ENCODE measurements around the gene LMAN1L.
"Not testable (repeated sequence)": the region's sequence is repeated elsewhere in the genome, so short reads cannot be mapped to it uniquely, and the experiment has no call there.

Gene LMAN1L

DNA sequence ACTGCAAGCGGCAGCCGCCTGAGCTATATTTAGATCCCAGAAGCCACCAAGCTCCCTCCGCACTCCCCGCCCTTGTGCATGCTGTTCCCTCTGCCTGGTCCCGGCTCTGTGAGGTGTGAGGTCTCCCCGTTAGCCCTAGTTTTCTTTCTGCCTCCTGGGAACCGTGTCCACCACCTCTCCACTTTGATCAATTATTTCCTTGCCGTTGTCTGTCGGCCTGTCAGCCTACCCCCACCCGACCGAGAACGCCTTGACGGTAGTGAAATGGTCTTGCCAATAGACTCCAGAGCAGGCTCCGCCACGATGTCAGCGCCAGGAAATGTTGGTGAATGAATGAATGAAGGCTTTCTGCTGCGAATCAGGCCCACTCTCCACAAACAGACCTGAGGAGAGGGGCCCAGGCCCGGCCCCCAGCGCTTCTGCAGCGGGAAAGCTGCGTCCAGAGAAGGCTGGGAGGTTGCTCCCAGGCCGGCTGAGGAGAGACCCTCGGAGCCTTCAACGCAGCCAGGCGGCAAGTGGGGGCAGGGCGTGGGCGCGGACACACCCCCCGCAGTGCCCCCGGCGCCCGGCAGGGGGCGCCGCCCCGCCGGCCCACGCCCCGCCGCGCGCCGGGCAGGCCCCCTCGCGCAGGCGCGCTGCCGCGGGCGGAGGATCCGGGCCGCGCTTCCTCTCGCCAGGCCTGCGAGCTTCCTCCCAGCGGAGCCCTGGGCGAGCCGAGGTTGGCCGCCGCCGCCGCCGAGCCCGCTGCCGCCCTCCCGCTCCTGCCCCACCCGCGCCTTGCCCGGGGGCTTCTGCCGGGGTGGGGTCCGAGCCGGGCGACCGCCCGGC is 31.0 kb upstream of the LMAN1L start, which contains the start of gene CSK:
Gene CSK, plus strand, starts transcription at position 650 of the 828 bp plus-strand sequence. CDS start 16,218 bp downstream, outside the sequence.
- peak; percentile 74 for FAIRE-seq
- peak; percentile 79 for DNase-seq (ENCODE audit: insufficient read length, low spot score)
- TF ChIP-seq SPI1 (IDR thresholded peaks at IDR 0.05; ENCODE audit: low read depth, low read length) (0 out of 2 replicates have a peak, but pooled peaks have one; percentile 31), POLR2A (IDR thresholded peaks at IDR 0.05; ENCODE audit: low read depth, low read length) (no peak), POU2F2 (IDR thresholded peaks at IDR 0.05; ENCODE audit: low read depth, low read length) (peak; percentile 23), PAX5 (IDR thresholded peaks at IDR 0.05; ENCODE audit: insufficient read depth, low read length, severe bottlenecking) (peak; percentile 66), POLR2AphosphoS5 (IDR thresholded peaks at IDR 0.05; ENCODE audit: low read depth, low read length) (no peak; the same call in none of the 2 replicates), TAF1 (IDR thresholded peaks at IDR 0.05; ENCODE audit: low read depth, low read length) (no peak)

DNA sequence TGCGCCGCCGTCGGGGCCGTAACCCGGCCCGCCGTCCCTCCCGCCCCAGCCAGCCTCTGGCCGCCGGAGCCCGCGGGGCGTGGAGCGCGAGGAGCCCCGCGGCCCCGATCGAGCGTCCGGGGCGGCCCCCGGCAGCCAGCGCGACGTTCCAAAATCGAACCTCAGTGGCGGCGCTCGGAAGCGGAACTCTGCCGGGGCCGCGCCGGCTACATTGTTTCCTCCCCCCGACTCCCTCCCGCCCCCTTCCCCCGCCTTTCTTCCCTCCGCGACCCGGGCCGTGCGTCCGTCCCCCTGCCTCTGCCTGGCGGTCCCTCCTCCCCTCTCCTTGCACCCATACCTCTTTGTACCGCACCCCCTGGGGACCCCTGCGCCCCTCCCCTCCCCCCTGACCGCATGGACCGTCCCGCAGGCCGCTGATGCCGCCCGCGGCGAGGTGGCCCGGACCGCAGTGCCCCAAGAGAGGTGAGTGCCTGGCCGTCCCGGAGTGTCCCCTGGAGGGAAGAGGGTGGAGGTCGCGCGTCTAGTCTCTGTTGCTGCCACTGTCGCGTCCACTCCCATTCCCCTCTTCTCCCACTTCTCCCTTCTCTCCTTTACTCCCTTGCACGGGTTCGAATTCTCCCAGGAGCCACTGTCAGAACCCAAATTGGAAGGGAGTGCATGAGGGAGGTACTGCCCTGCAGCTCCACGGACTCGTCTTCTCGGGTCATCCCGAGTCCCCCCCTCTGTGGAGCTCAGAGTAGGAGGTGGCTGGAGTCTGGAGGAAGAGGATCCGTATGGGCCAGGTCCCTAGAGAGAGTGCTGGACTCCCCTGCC is 30.2 kb upstream of the LMAN1L start:
- DNase-seq (ENCODE audit: insufficient read length, low spot score) = no peak
- no peak for FAIRE-seq
- peak; percentile 31; the same call in 1 of the 2 replicates for TF ChIP-seq SPI1 (IDR thresholded peaks at IDR 0.05; ENCODE audit: low read depth, low read length)
- no peak; the same call in 1 of the 2 replicates for TF ChIP-seq POLR2AphosphoS5 (IDR thresholded peaks at IDR 0.05; ENCODE audit: low read depth, low read length)
- peak; percentile 8; the same call in 1 of the 2 replicates for TF ChIP-seq TAF1 (IDR thresholded peaks at IDR 0.05; ENCODE audit: low read depth, low read length)
- 0 out of 2 replicates have a peak, but pooled peaks have one; percentile 37 for TF ChIP-seq POLR2A (IDR thresholded peaks at IDR 0.05; ENCODE audit: low read depth, low read length)

DNA sequence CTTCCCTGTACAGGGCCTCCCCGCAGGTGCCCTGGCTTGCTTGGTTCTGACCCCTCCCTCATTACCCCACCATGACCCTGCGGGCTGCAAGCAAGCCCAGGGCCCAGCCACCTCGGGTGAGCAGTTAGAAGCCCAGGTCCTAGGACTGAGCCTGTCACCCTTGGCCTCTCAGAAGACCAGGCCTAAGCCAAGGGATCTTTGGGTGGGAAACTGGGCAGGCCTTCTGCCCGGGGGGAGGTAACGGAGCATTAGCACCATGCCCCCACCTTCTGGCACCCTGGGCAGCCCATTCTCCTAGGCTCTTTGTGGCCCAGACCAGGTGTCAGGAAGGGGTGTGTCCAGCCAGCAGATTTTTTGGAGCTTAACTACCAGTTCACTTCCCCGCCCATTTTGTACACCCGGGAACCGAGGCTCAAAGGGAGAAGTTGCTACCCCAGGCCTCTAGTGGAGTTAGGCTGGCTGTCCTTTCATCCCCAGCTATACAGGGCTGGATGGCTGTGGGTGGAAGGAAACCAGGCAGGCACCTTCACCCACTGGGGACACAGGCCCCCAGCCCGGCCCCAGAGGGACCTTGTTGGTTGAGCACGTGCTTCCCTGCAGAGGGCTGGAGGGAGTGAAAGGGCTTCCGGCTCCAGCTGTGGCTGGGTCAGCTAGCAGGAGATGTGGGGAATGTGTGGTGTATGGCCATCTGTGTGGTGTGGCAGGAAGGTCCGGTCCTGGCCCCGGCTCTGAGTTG is 29.4 kb upstream of the LMAN1L start:
- FAIRE-seq = no peak
- DNase-seq (ENCODE audit: insufficient read length, low spot score) = no peak
- TF ChIP-seq TAF1 (IDR thresholded peaks at IDR 0.05; ENCODE audit: low read depth, low read length) = no peak
- peak; percentile 57 for TF ChIP-seq POLR2AphosphoS5 (IDR thresholded peaks at IDR 0.05; ENCODE audit: low read depth, low read length)

DNA sequence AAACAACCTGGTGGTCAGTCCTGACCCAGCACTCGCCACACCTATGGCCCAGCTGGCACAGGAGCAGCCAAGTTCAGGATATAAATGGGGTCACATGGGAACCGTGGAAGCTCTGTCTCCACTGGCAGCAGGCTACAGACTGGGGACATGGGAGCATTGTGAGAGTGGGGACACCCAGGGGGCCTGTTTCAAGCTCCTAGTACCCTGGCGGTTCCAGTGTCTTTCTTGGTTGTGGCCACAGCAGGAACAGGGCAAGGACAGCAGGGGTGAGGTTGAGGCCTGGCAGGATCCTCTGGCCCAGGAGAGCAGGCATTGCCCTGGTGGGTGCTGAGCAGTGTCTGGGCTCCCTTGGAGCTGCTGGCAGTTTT is 28.8 kb upstream of the LMAN1L start:
- FAIRE-seq (peak; percentile 5), DNase-seq (ENCODE audit: insufficient read length, low spot score) (no peak)
- no peak for TF ChIP-seq POLR2A (IDR thresholded peaks at IDR 0.05; ENCODE audit: low read depth, low read length)
- TF ChIP-seq TAF1 (IDR thresholded peaks at IDR 0.05; ENCODE audit: low read depth, low read length) = no peak
- no peak; the same call in none of the 2 replicates for TF ChIP-seq POLR2AphosphoS5 (IDR thresholded peaks at IDR 0.05; ENCODE audit: low read depth, low read length)
- no peak for TF ChIP-seq PAX5 (IDR thresholded peaks at IDR 0.05; ENCODE audit: insufficient read depth, low read length, severe bottlenecking)
- TF ChIP-seq SPI1 (IDR thresholded peaks at IDR 0.05; ENCODE audit: low read depth, low read length) = no peak
- TF ChIP-seq POU2F2 (IDR thresholded peaks at IDR 0.05; ENCODE audit: low read depth, low read length) = no peak

DNA sequence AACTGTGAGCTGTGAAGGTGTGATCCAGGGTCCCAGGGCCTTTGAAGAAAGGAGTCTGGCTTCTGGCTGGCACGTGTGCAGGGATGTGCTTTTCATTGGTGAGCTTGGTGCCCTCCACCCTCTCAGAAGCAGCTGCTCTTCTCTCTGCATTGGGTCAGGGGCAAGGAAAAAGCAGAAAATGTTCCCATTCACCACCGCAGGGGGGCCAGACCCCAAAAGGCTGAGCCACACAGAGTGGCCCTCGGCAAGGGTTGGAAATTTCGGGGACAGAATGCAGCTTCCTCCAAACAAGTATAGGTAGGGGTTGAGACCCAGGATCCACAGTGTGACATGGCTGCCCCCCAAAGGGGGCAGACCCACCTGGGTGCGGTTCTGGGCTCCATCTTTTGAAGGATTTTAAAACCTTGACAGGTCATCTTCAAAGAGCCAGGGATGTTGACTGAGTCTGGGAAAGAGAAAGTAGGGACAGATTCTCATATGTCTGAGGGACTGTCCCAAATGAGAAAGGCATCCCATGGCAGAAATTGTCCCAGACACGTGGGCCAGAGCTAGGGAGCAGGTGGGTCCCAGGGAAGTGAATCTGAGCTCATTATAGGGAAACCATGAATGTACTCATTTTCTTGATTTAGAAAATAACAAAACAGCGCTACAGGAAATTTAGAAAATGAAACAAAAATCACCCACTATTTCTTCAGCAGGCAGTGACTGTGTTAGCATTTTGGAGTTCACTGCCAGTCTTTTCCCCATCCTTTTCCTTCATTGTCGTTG is 28.0 kb upstream of the LMAN1L start:
- DNase-seq (ENCODE audit: insufficient read length, low spot score) = no peak
- no peak for TF ChIP-seq POU2F2 (IDR thresholded peaks at IDR 0.05; ENCODE audit: low read depth, low read length)
- no peak for FAIRE-seq

DNA sequence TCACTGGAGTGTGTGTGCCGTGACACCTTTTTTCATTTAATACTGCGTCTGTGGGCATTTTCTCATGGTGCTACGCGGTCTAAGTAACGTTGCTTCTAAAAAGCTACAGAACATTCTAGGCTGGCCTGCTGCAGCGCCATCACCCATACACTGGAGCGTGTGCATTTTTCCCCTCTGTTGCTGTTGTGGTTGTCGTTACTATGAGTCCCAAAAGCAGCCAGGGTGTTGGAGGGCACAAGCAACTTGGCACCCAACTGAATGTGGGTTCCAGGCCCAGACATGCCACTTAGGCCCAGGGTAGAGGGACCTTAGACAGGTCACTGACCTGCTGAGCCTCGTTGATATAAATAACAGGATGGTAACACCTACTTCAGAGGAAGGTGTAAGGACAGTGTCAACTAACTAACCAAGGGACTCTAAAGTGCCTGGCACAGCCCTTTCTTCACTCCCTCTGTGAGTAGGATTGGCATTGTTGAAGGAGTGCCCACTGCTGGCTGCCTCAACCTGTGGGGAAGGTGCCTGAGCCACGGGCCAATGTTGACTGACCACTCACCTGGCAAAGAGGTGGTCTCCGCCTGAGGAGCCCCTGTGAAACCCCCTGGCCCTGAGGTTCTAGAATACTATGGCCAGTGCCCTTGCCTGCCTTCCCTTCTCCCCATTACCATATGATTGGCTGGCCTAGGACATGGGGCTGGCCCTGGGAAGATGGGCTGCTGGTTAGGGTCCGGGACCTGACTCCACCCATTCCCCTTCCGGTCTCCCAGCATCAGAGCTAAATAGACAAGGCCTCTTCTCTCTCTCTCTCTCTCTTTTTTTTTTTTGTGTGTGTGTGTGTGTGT is 27.2 kb upstream of the LMAN1L start:
- no peak for TF ChIP-seq SPI1 (IDR thresholded peaks at IDR 0.05; ENCODE audit: low read depth, low read length)
- TF ChIP-seq TAF1 (IDR thresholded peaks at IDR 0.05; ENCODE audit: low read depth, low read length) = no peak
- no peak; the same call in 1 of the 2 replicates for TF ChIP-seq POLR2AphosphoS5 (IDR thresholded peaks at IDR 0.05; ENCODE audit: low read depth, low read length)
- no peak for TF ChIP-seq POLR2A (IDR thresholded peaks at IDR 0.05; ENCODE audit: low read depth, low read length)
- TF ChIP-seq PAX5 (IDR thresholded peaks at IDR 0.05; ENCODE audit: insufficient read depth, low read length, severe bottlenecking) = no peak
- TF ChIP-seq POU2F2 (IDR thresholded peaks at IDR 0.05; ENCODE audit: low read depth, low read length) = no peak
- FAIRE-seq (peak; percentile 62), DNase-seq (ENCODE audit: insufficient read length, low spot score) (no peak)

DNA sequence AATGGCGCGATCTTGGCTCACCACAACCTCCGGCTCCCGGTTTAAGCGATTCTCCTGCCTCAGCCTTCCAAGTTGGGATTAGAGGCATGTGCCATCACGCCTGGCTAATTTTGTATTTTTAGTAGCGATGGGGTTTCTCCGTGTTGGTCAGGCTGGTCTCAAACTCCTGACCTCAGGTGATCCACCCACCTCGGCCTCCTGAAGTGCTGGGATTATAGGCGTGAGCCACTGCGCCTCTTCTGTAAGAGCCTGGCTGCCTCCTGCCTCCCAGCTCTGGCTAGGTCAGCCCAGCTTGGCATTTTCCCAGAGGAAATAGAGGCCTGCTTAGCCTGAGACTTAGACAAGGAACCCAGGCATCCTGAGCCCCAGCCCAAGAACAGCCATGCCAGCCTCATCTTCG is 26.6 kb upstream of the LMAN1L start:
- not testable (repeated sequence) for FAIRE-seq; DNase-seq (ENCODE audit: insufficient read length, low spot score)

DNA sequence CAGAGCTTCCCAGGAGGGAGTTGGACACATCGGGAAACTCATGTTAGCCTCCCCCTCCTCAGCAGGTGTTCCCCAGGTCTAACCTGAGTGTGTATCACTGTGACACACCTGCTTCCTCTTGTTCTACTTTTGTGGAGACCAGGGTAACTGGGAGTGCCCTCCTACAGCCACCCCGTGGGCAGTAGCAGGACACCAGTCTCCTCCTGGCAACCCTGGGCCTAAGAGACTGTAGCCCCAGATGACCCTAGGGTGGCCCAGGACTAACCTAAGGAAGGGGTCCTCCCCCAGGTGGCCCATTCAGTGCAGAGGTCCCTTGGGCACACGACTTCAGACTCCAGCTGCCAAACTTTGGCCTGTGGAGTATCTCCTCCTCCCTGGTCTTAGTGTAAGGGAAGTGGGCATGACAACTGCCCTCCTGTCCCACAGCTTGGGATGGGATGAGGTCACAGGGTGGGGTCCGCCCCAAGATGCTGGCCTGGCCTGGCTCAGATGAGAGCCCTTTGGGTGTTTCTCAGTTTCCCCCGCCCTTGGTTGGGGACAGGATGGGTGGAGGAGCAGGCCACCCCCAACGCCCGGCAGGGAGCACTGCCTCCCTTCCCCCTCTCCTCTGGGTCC is 26.0 kb upstream of the LMAN1L start:
- DNase-seq (ENCODE audit: insufficient read length, low spot score) = no peak
- TF ChIP-seq POLR2A (IDR thresholded peaks at IDR 0.05; ENCODE audit: low read depth, low read length) (no peak), POU2F2 (IDR thresholded peaks at IDR 0.05; ENCODE audit: low read depth, low read length) (no peak), SPI1 (IDR thresholded peaks at IDR 0.05; ENCODE audit: low read depth, low read length) (no peak)
- FAIRE-seq = peak; percentile 28

Data from GM12891 (cell line).